ENCODE data around the gene PLIN4. TPM values are rescaled to one million over a fixed set of nuclear protein-coding genes. Genes with fewer than 3 reads are reported as not detected.
A peak's percentile ranks its signal among the peaks of the same experiment; 100 is the strongest.

Gene PLIN4
- total and polyA plus RNA-seq, 10 of the 15 experiments (the other 5 are each of a cell fraction or from before 2014, with no cell fraction given): 0.01 to 0.11 (median 0.05) TPM; not detected in 2

DNA sequence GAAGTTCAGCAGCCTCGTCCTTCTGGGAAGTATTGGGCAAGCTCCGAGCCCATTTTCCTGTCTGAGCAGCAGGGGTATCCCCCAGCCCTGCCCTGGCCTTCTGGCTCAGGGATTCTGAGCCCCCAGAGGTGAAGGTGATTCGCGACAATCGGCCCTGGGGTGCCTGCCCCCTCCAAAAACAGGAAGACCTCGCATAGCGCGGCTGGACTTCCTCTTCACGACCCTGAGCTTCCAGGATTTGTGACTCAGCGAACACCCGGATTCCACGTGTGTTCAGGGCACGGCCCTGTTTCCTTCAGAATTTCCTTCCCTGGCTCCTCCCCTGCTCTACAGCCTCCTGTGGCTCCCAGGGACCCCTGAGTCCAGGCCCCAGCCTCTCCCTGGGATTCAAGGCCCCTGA is 41.3 kb upstream of the PLIN4 start, which contains the start of gene SEMA6B:
SEMA6B (minus strand) TSS at position 116 of the 400 bp plus-strand sequence. CDS start 1,227 bp downstream, outside the sequence.
- Histone ChIP-seq H3K36me3 (ENCODE audit: control insufficient read depth in 2 of 2, insufficient read depth in 2 of 2, low read length in 1 of 2) (no peaks in the 10 kb centered on the region), H3K4me1 (ENCODE audit: control insufficient read depth, insufficient read depth, low read length) (no peaks in the 10 kb centered on the region), H2AFZ (ENCODE audit: control insufficient read depth, low read depth, low read length) (no peak within 1 kb of the TSS), H3K9me3 (replicated peaks; ENCODE audit: control insufficient read depth, insufficient read depth, low read length) (no peaks in the 10 kb centered on the region), H3K9ac (ENCODE audit: control insufficient read depth, insufficient read depth, low read length) (no peak within 1 kb of the TSS), H3K79me2 (ENCODE audit: control insufficient read depth, insufficient read depth, low read length) (no peaks in the 10 kb centered on the region), H4K20me1 (ENCODE audit: control insufficient read depth, insufficient read depth) (no peaks in the 10 kb centered on the region), H3K27me3 (replicated peaks in 1 of 2; ENCODE audit: control insufficient read depth in 2 of 2, insufficient read depth in 2 of 2, low read length in 1 of 2) (no peaks in the 10 kb centered on the region), H3K27ac (ENCODE audit: control insufficient read depth, insufficient read depth) (no peak within 1 kb of the TSS), H3K4me3 (no peak within 1 kb of the TSS), H3K4me2 (ENCODE audit: control insufficient read depth, insufficient read depth) (no peak within 1 kb of the TSS)
- no peak for DNase-seq (ENCODE audit: low read depth, low spot score)
- in situ Hi-C loops (cut with MboI) (no loop called here), intact Hi-C loops (cut with micrococcal nuclease; ENCODE audit: unreplicated experiment) (no loop called here)
- ChIA-PET POLR2A (no interaction called here), SMC1A (ENCODE audit: uncharacterized antibody, unreplicated experiment) (no interaction called here), CTCF (interaction anchor here (0.6 to 3.1 kb wide), 7 partner anchors 9 to 235 kb away, joined by 3 to 15 read pairs (median 4); no protein-coding TSS in a partner anchor), RAD21 (ENCODE audit: unreplicated experiment) (no interaction called here)
- TF ChIP-seq CBX5 (IDR thresholded peaks at IDR 0.05; ENCODE audit: low read depth): no peak
- TF ChIP-seq POLR2A (IDR thresholded peaks at IDR 0.05; ENCODE audit: low read depth, low read length): no peak
- no peak for TF ChIP-seq EGR1 (IDR thresholded peaks at IDR 0.05; ENCODE audit: borderline replicate concordance in 1 of 2, low read depth in 2 of 2, low read length in 2 of 2)
- TF ChIP-seq RELA (IDR thresholded peaks at IDR 0.05; ENCODE audit: borderline replicate concordance, partially characterized antibody): no peak
- BruUV-seq (replicated peaks): no TSS peak
- FAIRE-seq: no peak
- ATAC-seq: no peak
- 11% methylated on average over 11 of the region's 13 CpGs for WGBS (ENCODE audit: insufficient coverage, insufficient replicate concordance, low lambda C conversion rate, missing lambda C conversion rate)

- no peak overlapping the region for H3K27ac ChIP-seq (ENCODE audit: control insufficient read depth, insufficient read depth)
- DNase-seq (ENCODE audit: low read depth, low spot score): no peak
- no peaks in the 10 kb centered on the region for H3K27me3 ChIP-seq (replicated peaks in 1 of 2; ENCODE audit: control insufficient read depth in 2 of 2, insufficient read depth in 2 of 2, low read length in 1 of 2)
- 12% methylated on average over 44 of the region's 44 CpGs for WGBS (ENCODE audit: insufficient coverage, insufficient replicate concordance, low lambda C conversion rate, missing lambda C conversion rate)
- no peak overlapping the region for H3K4me2 ChIP-seq (ENCODE audit: control insufficient read depth, insufficient read depth)
- no TSS peak for BruUV-seq (replicated peaks)
- no peak for FAIRE-seq
- intact Hi-C loops (cut with micrococcal nuclease; ENCODE audit: unreplicated experiment): no loop called here
- in situ Hi-C loops (cut with MboI): no loop called here
- SMC1A ChIA-PET (ENCODE audit: uncharacterized antibody, unreplicated experiment): interaction anchor here (0.6 kb wide), 1 partner anchor 79 kb away, joined by 3 read pairs; no protein-coding TSS in a partner anchor
- no peak overlapping the region for H3K4me3 ChIP-seq
- no peaks in the 10 kb centered on the region for H4K20me1 ChIP-seq (ENCODE audit: control insufficient read depth, insufficient read depth)
- CTCF ChIA-PET: interaction anchor here (0.6 to 3.1 kb wide), 7 partner anchors 10 to 298 kb away, joined by 3 to 15 read pairs (median 3); no protein-coding TSS in a partner anchor
- no peaks in the 10 kb centered on the region for H3K79me2 ChIP-seq (ENCODE audit: control insufficient read depth, insufficient read depth, low read length)
- RAD21 ChIA-PET (ENCODE audit: unreplicated experiment): no interaction called here
- no peak overlapping the region for H3K9ac ChIP-seq (ENCODE audit: control insufficient read depth, insufficient read depth, low read length)
- peak; percentile 48; the same call in 2 of the 3 replicates for ATAC-seq
- no peaks in the 10 kb centered on the region for H3K9me3 ChIP-seq (replicated peaks; ENCODE audit: control insufficient read depth, insufficient read depth, low read length)
- no peaks in the 10 kb centered on the region for H3K36me3 ChIP-seq (ENCODE audit: control insufficient read depth in 2 of 2, insufficient read depth in 2 of 2, low read length in 1 of 2)
- H2AFZ ChIP-seq (ENCODE audit: control insufficient read depth, low read depth, low read length): no peak overlapping the region
- no peaks in the 10 kb centered on the region for H3K4me1 ChIP-seq (ENCODE audit: control insufficient read depth, insufficient read depth, low read length)
- POLR2A ChIA-PET: interaction anchor here (0.7 kb wide), 1 partner anchor 469 kb away, joined by 3 read pairs; no protein-coding TSS in a partner anchor
- TF ChIP-seq EGR1 (IDR thresholded peaks at IDR 0.05; ENCODE audit: borderline replicate concordance in 1 of 2, low read depth in 2 of 2, low read length in 2 of 2): no peak
- no peak for TF ChIP-seq EED (IDR thresholded peaks at IDR 0.05; ENCODE audit: low read depth)
- TF ChIP-seq BRCA1 (IDR thresholded peaks at IDR 0.05; ENCODE audit: low read depth, low read length): no peak
- TF ChIP-seq ATF7 (IDR thresholded peaks at IDR 0.05; ENCODE audit: low read depth): no peak
- no peak for TF ChIP-seq CHD1 (IDR thresholded peaks at IDR 0.05; ENCODE audit: low read depth, low read length)
- TF ChIP-seq, protein P1, sequence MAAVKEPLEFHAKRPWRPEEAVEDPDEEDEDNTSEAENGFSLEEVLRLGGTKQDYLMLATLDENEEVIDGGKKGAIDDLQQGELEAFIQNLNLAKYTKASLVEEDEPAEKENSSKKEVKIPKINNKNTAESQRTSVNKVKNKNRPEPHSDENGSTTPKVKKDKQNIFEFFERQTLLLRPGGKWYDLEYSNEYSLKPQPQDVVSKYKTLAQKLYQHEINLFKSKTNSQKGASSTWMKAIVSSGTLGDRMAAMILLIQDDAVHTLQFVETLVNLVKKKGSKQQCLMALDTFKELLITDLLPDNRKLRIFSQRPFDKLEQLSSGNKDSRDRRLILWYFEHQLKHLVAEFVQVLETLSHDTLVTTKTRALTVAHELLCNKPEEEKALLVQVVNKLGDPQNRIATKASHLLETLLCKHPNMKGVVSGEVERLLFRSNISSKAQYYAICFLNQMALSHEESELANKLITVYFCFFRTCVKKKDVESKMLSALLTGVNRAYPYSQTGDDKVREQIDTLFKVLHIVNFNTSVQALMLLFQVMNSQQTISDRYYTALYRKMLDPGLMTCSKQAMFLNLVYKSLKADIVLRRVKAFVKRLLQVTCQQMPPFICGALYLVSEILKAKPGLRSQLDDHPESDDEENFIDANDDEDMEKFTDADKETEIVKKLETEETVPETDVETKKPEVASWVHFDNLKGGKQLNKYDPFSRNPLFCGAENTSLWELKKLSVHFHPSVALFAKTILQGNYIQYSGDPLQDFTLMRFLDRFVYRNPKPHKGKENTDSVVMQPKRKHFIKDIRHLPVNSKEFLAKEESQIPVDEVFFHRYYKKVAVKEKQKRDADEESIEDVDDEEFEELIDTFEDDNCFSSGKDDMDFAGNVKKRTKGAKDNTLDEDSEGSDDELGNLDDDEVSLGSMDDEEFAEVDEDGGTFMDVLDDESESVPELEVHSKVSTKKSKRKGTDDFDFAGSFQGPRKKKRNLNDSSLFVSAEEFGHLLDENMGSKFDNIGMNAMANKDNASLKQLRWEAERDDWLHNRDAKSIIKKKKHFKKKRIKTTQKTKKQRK (IDR thresholded peaks at IDR 0.05; ENCODE audit: low read depth, low read length): no peak
- TF ChIP-seq, protein P2, sequence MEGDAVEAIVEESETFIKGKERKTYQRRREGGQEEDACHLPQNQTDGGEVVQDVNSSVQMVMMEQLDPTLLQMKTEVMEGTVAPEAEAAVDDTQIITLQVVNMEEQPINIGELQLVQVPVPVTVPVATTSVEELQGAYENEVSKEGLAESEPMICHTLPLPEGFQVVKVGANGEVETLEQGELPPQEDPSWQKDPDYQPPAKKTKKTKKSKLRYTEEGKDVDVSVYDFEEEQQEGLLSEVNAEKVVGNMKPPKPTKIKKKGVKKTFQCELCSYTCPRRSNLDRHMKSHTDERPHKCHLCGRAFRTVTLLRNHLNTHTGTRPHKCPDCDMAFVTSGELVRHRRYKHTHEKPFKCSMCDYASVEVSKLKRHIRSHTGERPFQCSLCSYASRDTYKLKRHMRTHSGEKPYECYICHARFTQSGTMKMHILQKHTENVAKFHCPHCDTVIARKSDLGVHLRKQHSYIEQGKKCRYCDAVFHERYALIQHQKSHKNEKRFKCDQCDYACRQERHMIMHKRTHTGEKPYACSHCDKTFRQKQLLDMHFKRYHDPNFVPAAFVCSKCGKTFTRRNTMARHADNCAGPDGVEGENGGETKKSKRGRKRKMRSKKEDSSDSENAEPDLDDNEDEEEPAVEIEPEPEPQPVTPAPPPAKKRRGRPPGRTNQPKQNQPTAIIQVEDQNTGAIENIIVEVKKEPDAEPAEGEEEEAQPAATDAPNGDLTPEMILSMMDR (IDR thresholded peaks at IDR 0.05 in 2 of 3, conservative IDR thresholded peaks at IDR 0.05 in 1 of 3; ENCODE audit: control insufficient read depth in 2 of 3, extremely low read depth in 1 of 3, insufficient read depth in 1 of 3, low read depth in 3 of 3, low read length in 3 of 3): peak; percentile 77 to 100 (median 91)
Measured at GRCh38 chr19:4557971-4558941, 40.0 kb upstream of the PLIN4 start.
